Fibroblast of lung (primary cell): ENCODE results near the gene CDC16.

Source experiments
- CTCF ChIP-seq, 2 donors: IDR thresholded peaks in 1 of 2; conservative IDR thresholded peaks in 1 of 2; 1 replicate in 1 of 2; 2 replicates in 1 of 2; pipeline ENCODE4 v1.5.1; 2011 to 2012; ENCODE audit warnings: low read length in 2 of 2, control low read depth in 1 of 2, inconsistent platforms in 1 of 2, low read depth in 1 of 2, mild to moderate bottlenecking in 1 of 2
- EZH2 ChIP-seq: IDR thresholded peaks from 2 replicates; pipeline ENCODE4 v1.5.1; 2012; ENCODE audit warnings: low read length, control low read depth, mild to moderate bottlenecking; ENCODE audit errors: missing control alignments

GRCh38 chr13:114313061-114313860, 78.6 kb downstream of the CDC16 start:
- TF ChIP-seq CTCF (conservative IDR thresholded peaks at IDR 0.05 in 1 of 2, IDR thresholded peaks at IDR 0.05 in 1 of 2; ENCODE audit: low read depth in 1 of 2, low read length in 2 of 2), result no peak
- TF ChIP-seq EZH2, result no peak
